DMS 273 (cell line): ENCODE data around the gene MROH2B.
"Not testable (repeated sequence)": the region's sequence is repeated elsewhere in the genome, so short reads cannot be mapped to it uniquely, and the experiment has no call there.

Experiments used
- DNase-seq: peaks from one replicate; lab custom pipeline; 2025; ENCODE audit not compliant: unreplicated experiment; lab: John Stamatoyannopoulos, UW

MROH2B gene

GRCh38 chr5:41032973-41033372, 38.2 kb downstream of the MROH2B start:
- DNase-seq: no peak

- DNase-seq: not testable (repeated sequence)
Observed at GRCh38 chr5:41022600-41022999, 48.5 kb downstream of the MROH2B start.

- DNase-seq: no peak
Observed at GRCh38 chr5:41012318-41012717, 58.8 kb downstream of the MROH2B start.

GRCh38 chr5:41010572-41010971, 60.6 kb downstream of the MROH2B start:
- DNase-seq: no peak

- no peak for DNase-seq
Observed at GRCh38 chr5:41009232-41009631, 61.9 kb downstream of the MROH2B start.

- DNase-seq: no peak
Observed at GRCh38 chr5:41004931-41005330, 66.2 kb downstream of the MROH2B start.

GRCh38 chr5:41003670-41004376, 67.3 kb downstream of the MROH2B start:
- DNase-seq: no peak

GRCh38 chr5:40999966-41000365, 71.2 kb downstream of the MROH2B start:
- DNase-seq: no peak

- no peak for DNase-seq
Observed at GRCh38 chr5:40999142-40999541, 72.0 kb downstream of the MROH2B start.

- DNase-seq: no peak
Observed at GRCh38 chr5:40995801-40996586, 75.1 kb downstream of the MROH2B start.

GRCh38 chr5:40991981-40992559, 79.1 kb downstream of the MROH2B start:
- no peak for DNase-seq

GRCh38 chr5:40991168-40991980, 79.8 kb downstream of the MROH2B start:
- no peak for DNase-seq

GRCh38 chr5:40988746-40989510, 82.2 kb downstream of the MROH2B start:
- DNase-seq: no peak

- no peak for DNase-seq
Observed at GRCh38 chr5:40987349-40987748, 83.8 kb downstream of the MROH2B start.

- no peak for DNase-seq
Observed at GRCh38 chr5:40986666-40987065, 84.5 kb downstream of the MROH2B start.

GRCh38 chr5:40985501-40985900, 85.6 kb downstream of the MROH2B start:
- DNase-seq: no peak

GRCh38 chr5:40984884-40985283, 86.3 kb downstream of the MROH2B start:
- no peak for DNase-seq

- DNase-seq: no peak
Observed at GRCh38 chr5:40983781-40984180, 87.4 kb downstream of the MROH2B start.

GRCh38 chr5:40981420-40981819, 89.7 kb downstream of the MROH2B start:
- no peak for DNase-seq

- no peak for DNase-seq
Observed at GRCh38 chr5:40976836-40977235, 94.3 kb downstream of the MROH2B start.

- no peak for DNase-seq
Observed at GRCh38 chr5:40976041-40976440, 95.1 kb downstream of the MROH2B start.
